Rectal smooth muscle tissue (tissue), 1 donor: ENCODE measurements around the gene RHPN2.
"Not testable (repeated sequence)": the region's sequence is repeated elsewhere in the genome, so short reads cannot be mapped to it uniquely, and the experiment has no call there.

Experiments used
- H3K27ac ChIP-seq: one replicate; pipeline ENCODE4 v1.7.0; 2013; ENCODE audit warnings: low read depth, low read length, inconsistent platforms
- H3K27me3 ChIP-seq: one replicate; pipeline ENCODE4 v1.7.0; 2013; ENCODE audit warnings: low read length; ENCODE audit not compliant: control insufficient read depth, insufficient read depth
- H3K36me3 ChIP-seq: one replicate; pipeline ENCODE4 v1.7.0; 2013; ENCODE audit warnings: low read length; ENCODE audit not compliant: control insufficient read depth, insufficient read depth
- H3K4me1 ChIP-seq: one replicate; pipeline ENCODE4 v1.7.0; 2013; ENCODE audit warnings: low read length; ENCODE audit not compliant: control insufficient read depth, insufficient read depth
- H3K4me3 ChIP-seq: one replicate; pipeline ENCODE4 v1.7.0; 2013; ENCODE audit warnings: low read length
- H3K9ac ChIP-seq: one replicate; pipeline ENCODE4 v1.7.0; 2013; ENCODE audit warnings: low read length

Gene RHPN2

GRCh38 chr19:33005440-33005839, 59.2 kb downstream of the RHPN2 start:
- Histone ChIP-seq H3K27ac (no peak overlapping the region), H3K27me3 (no peaks in the 10 kb centered on the region), H3K36me3 (no peaks in the 10 kb centered on the region), H3K4me3 (no peak overlapping the region), H3K9ac (no peak overlapping the region), H3K4me1 (no peaks in the 10 kb centered on the region)

GRCh38 chr19:33003424-33004024, 61.2 kb downstream of the RHPN2 start:
- H3K27ac ChIP-seq, H3K4me3 ChIP-seq, H3K36me3 ChIP-seq, H3K27me3 ChIP-seq, H3K4me1 ChIP-seq, H3K9ac ChIP-seq: not testable (repeated sequence)

GRCh38 chr19:33002126-33002865, 62.4 kb downstream of the RHPN2 start:
- not testable (repeated sequence) for H3K36me3 ChIP-seq

GRCh38 chr19:33000910-33001309, 63.8 kb downstream of the RHPN2 start:
- H3K36me3 ChIP-seq = no peaks in the 10 kb centered on the region

More at GRCh38 chr19:33002126-33002865, 62.4 kb downstream of the RHPN2 start:
- H3K4me3 ChIP-seq, H3K27me3 ChIP-seq, H3K27ac ChIP-seq, H3K4me1 ChIP-seq, H3K9ac ChIP-seq: not testable (repeated sequence)

GRCh38 chr19:33000510-33000909, 64.2 kb downstream of the RHPN2 start:
- Histone ChIP-seq H3K9ac (no peak overlapping the region), H3K27me3 (no peaks in the 10 kb centered on the region), H3K27ac (no peak overlapping the region), H3K36me3 (no peaks in the 10 kb centered on the region), H3K4me1 (no peaks in the 10 kb centered on the region), H3K4me3 (no peak overlapping the region)

More at GRCh38 chr19:33000910-33001309, 63.8 kb downstream of the RHPN2 start:
- Histone ChIP-seq H3K27ac (no peak overlapping the region), H3K4me1 (no peaks in the 10 kb centered on the region), H3K27me3 (no peaks in the 10 kb centered on the region), H3K4me3 (no peak overlapping the region), H3K9ac (no peak overlapping the region)

- Histone ChIP-seq H3K4me1 (no peaks in the 10 kb centered on the region), H3K27ac (no peak overlapping the region), H3K36me3 (no peaks in the 10 kb centered on the region), H3K9ac (no peak overlapping the region), H3K27me3 (no peaks in the 10 kb centered on the region), H3K4me3 (no peak overlapping the region)
Measured at GRCh38 chr19:32998722-32999121, 66.0 kb downstream of the RHPN2 start.

- no peaks in the 10 kb centered on the region for H3K36me3 ChIP-seq
- no peak overlapping the region for H3K9ac ChIP-seq
- no peak overlapping the region for H3K27ac ChIP-seq
- H3K27me3 ChIP-seq = no peaks in the 10 kb centered on the region
- H3K4me3 ChIP-seq = no peak overlapping the region
- no peaks in the 10 kb centered on the region for H3K4me1 ChIP-seq
Measured at GRCh38 chr19:32997716-32998355, 66.9 kb downstream of the RHPN2 start.

GRCh38 chr19:32997061-32997464, 67.6 kb downstream of the RHPN2 start:
- H3K4me1 ChIP-seq, H3K36me3 ChIP-seq, H3K27ac ChIP-seq, H3K27me3 ChIP-seq, H3K9ac ChIP-seq, H3K4me3 ChIP-seq: not testable (repeated sequence)

GRCh38 chr19:32995966-32996365, 68.7 kb downstream of the RHPN2 start:
- not testable (repeated sequence) for H3K36me3 ChIP-seq, H3K9ac ChIP-seq, H3K4me3 ChIP-seq, H3K4me1 ChIP-seq, H3K27ac ChIP-seq, H3K27me3 ChIP-seq

- H3K27ac ChIP-seq = no peak overlapping the region
Measured at GRCh38 chr19:32988724-32989123, 76.0 kb downstream of the RHPN2 start.

GRCh38 chr19:32988254-32988653, 76.4 kb downstream of the RHPN2 start:
- not testable (repeated sequence) for H3K27ac ChIP-seq, H3K27me3 ChIP-seq, H3K36me3 ChIP-seq, H3K4me3 ChIP-seq, H3K9ac ChIP-seq, H3K4me1 ChIP-seq

More at GRCh38 chr19:32988724-32989123, 76.0 kb downstream of the RHPN2 start:
- Histone ChIP-seq H3K9ac (no peak overlapping the region), H3K36me3 (peaks cover 5% of the 10 kb centered on the region), H3K4me1 (no peaks in the 10 kb centered on the region), H3K4me3 (no peak overlapping the region), H3K27me3 (no peaks in the 10 kb centered on the region)

GRCh38 chr19:32982488-32982887, 82.2 kb downstream of the RHPN2 start:
- not testable (repeated sequence) for H3K4me1 ChIP-seq, H3K4me3 ChIP-seq, H3K27ac ChIP-seq, H3K9ac ChIP-seq, H3K27me3 ChIP-seq, H3K36me3 ChIP-seq

- H3K27me3 ChIP-seq, H3K27ac ChIP-seq, H3K4me3 ChIP-seq, H3K36me3 ChIP-seq, H3K9ac ChIP-seq, H3K4me1 ChIP-seq: not testable (repeated sequence)
Measured at GRCh38 chr19:32979807-32980206, 84.9 kb downstream of the RHPN2 start.
